ENCODE measurements around the gene MRPL17.

MRPL17 gene

DNA sequence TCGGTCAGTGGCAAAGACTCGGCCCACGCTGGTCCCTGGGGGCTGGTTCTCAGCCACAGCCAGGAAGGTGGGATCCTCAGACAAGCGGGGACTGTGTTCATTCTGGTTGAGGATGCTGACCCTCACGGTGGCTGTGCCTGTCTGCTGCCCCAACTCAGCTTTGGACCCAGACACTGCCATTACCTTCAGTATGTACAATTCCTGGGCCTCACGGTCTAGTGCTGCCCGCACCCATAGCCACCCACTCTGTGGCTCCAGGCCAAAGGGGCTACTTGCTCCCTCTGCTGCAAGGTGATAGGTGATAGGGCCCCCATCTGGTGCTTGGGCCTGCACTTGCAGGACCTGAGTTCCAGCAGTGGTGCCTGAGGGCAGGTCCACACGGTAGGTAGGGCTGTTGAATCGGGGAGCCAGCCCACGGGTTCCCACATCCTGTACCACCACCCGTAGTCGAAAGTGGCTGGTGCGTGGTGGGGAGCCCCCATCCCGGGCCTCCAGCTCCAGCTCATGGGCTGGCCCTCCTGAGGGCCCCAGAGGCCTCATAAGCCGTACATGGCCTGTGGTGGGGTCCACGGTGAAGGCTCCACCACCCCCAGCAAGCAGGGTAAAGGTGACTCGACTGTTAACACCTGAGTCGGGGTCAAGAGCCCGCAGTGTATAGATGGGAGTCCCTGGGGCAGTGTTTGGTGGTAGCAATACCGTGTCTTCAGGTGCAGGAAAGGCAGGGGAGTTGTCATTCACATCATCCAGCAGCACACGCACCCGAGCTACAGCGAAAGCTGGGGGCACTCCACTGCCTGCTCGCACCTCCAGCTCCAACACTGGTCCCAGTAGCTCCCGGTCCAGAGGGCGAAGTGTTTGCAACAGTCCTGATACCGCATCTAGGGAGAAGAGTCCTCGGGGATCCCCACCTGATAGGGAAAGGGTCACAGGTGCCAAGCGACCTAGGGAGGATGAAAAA, 50.7 kb downstream of the MRPL17 start:
- no peak for DNase-seq (ENCODE audit: low read depth in 2 of 2)

DNA sequence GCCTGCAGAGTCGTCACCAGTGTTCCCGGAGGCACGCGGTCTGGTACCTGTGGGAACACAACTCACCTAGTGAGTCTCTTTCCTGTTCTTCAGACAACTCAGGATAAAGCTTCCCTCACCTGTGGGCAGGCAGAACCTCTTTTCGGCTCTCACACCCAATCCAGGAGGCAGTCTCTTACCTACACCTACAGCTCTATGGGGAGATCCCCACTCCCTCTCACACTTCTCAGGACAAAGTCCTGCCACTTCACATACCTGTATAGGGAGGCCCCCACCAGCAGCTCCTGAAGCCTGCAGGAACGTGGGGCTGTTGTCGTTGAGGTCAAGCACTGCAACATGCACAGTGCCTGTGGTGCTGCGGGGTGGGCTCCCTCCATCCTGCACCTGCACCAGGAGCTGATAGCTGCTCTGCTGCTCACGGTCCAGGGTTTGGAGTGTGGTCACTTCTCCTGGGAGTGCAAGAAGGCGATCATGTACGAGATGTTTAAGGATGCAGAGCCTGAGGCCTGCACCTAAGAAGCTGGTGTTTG, 51.7 kb downstream of the MRPL17 start:
- no peak for DNase-seq (ENCODE audit: low read depth in 2 of 2)

DNA sequence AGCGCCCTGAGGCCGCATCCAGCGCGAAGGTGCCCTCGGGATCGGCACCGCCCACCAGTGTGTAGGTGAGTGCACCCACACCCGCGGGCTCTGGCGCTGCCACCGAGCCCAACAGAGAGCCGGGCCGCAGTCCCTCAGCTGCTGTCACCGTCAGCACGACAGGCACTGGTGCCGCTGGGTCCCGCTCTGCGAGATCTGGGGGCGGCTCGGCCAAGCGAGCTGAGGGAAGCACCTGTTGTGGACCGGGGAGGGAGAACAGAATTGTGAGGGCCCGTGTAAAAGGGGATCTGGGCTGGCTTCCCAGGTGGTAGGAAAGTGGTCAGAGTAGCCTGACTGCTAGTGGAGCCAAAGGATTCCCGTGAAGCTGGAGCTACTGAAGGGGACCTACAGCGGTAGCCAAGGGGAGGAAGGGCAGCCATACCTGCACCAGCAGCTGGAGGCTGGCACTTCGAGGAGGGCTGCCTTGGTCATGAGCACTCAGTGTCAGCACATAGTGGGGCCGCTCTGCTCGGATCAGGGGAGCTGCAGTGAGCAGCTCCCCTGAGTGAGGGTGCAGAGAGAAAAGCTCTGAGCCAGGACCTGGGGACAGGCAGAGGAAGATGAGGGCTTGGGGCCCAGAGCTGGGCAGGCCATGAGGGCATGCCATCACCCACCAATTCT, 52.4 kb downstream of the MRPL17 start:
- DNase-seq (ENCODE audit: low read depth in 2 of 2) = no peak

Measured in stimulated activated CD4-positive, alpha-beta T cell treated with anti-CD3 and anti-CD28 coated beads, Interleukin-4, amount 100 ng/mL, for 48 hours (primary cell).